Erythroblast (primary cell): ENCODE data around the gene BRF1.

ENCODE experiments used
- GATA1 ChIP-seq: IDR thresholded peaks from 2 replicates; pipeline ENCODE4 v1.6.1; 2011; ENCODE audit warnings: low read depth, mild to moderate bottlenecking, control low read depth, low read length, moderate library complexity
- POLR2A ChIP-seq: IDR thresholded peaks from 2 replicates; pipeline ENCODE4 v1.6.1; 2011; ENCODE audit warnings: mild to moderate bottlenecking, low read length

GRCh38 chr14:105335735-105336476, 35.1 kb upstream of the BRF1 start:
- no peak for TF ChIP-seq POLR2A
- no peak for TF ChIP-seq GATA1
